ENCODE measurements around the gene NOS1AP. TPM values are rescaled to one million over a fixed set of nuclear protein-coding genes. Genes with fewer than 3 reads are reported as not detected.
A peak's percentile ranks its signal among the peaks of the same experiment; 100 is the strongest.
"Not testable (repeated sequence)": the region's sequence is repeated elsewhere in the genome, so short reads cannot be mapped to it uniquely, and the experiment has no call there.

Gene NOS1AP
- total RNA-seq, 2 donors from 2014 or later, result 11.3 to 14.4 TPM

GRCh38 chr1:162053949-162054348 is 15.5 kb upstream of the NOS1AP start:
- DNase-seq, ATAC-seq: not testable (repeated sequence)
- intact Hi-C loops (cut with DNase I, micrococcal nuclease), result loop anchor here in 1 of 2 donors (10.0 kb wide), 1 partner anchor 341 kb away; no protein-coding TSS in a partner anchor

GRCh38 chr1:162055062-162055461 is 14.4 kb upstream of the NOS1AP start:
- no peak for DNase-seq
- intact Hi-C loops (cut with DNase I, micrococcal nuclease), result loop anchor here (5.0 to 10.0 kb wide), 2 partner anchors 337 to 340 kb away; no protein-coding TSS in a partner anchor
- no peak for ATAC-seq

- intact Hi-C loops (cut with DNase I, micrococcal nuclease), result loop anchor here (5.0 to 10.0 kb wide), 2 partner anchors 336 to 339 kb away; no protein-coding TSS in a partner anchor
- DNase-seq, result peak; percentile 48 to 67
- peak; percentile 99 for ATAC-seq
Observed at GRCh38 chr1:162056043-162056442, 13.4 kb upstream of the NOS1AP start.

GRCh38 chr1:162056579-162056978 is 12.9 kb upstream of the NOS1AP start:
- intact Hi-C loops (cut with DNase I, micrococcal nuclease), result loop anchor here (5.0 to 10.0 kb wide), 2 partner anchors 336 to 338 kb away; no protein-coding TSS in a partner anchor
- ATAC-seq (no peak), DNase-seq (no peak)

GRCh38 chr1:162059721-162060120 is 9.8 kb upstream of the NOS1AP start:
- DNase-seq (no peak), ATAC-seq (no peak)
- intact Hi-C loops (cut with DNase I, micrococcal nuclease), result loop anchor here (5.0 to 10.0 kb wide), 2 partner anchors 333 to 335 kb away; no protein-coding TSS in a partner anchor

- DNase-seq (no peak), ATAC-seq (no peak)
- intact Hi-C loops (cut with DNase I, micrococcal nuclease), result no loop called here
Observed at GRCh38 chr1:162060314-162060713, 9.2 kb upstream of the NOS1AP start.

GRCh38 chr1:162062542-162063015 is 6.9 kb upstream of the NOS1AP start:
- ATAC-seq (no peak), DNase-seq (no peak)
- intact Hi-C loops (cut with DNase I, micrococcal nuclease), result no loop called here

GRCh38 chr1:162065016-162065415 is 4.5 kb upstream of the NOS1AP start:
- DNase-seq (no peak), ATAC-seq (peak; percentile 27)
- intact Hi-C loops (cut with DNase I, micrococcal nuclease), result no loop called here

- intact Hi-C loops (cut with DNase I, micrococcal nuclease); DNase-seq; ATAC-seq: not testable (repeated sequence)
Observed at GRCh38 chr1:162066836-162067235, 2.7 kb upstream of the NOS1AP start.

- intact Hi-C loops (cut with DNase I, micrococcal nuclease), result no loop called here
- no peak for ATAC-seq
Observed at GRCh38 chr1:162067466-162067865, 2.0 kb upstream of the NOS1AP start.

GRCh38 chr1:162068301-162068700 is 1.2 kb upstream of the NOS1AP start:
- DNase-seq, result no peak
- ATAC-seq, result no peak
- intact Hi-C loops (cut with DNase I, micrococcal nuclease), result no loop called here

More at GRCh38 chr1:162067466-162067865, 2.0 kb upstream of the NOS1AP start:
- no peak for DNase-seq

- ATAC-seq, result peak; percentile 63
- peak; percentile 68 to 69 for DNase-seq
- intact Hi-C loops (cut with DNase I, micrococcal nuclease), result no loop called here
Observed at GRCh38 chr1:162070094-162070748, 730 bp downstream of the NOS1AP start.

GRCh38 chr1:162070825-162071224 is 1.3 kb downstream of the NOS1AP start:
- intact Hi-C loops (cut with DNase I, micrococcal nuclease), result no loop called here
- DNase-seq, result peak; percentile 33
- no peak for ATAC-seq

- no peak for DNase-seq
- no peak for ATAC-seq
- intact Hi-C loops (cut with DNase I, micrococcal nuclease), result no loop called here
Observed at GRCh38 chr1:162072740-162073139, 3.2 kb downstream of the NOS1AP start.

GRCh38 chr1:162074276-162075005 is 5.0 kb downstream of the NOS1AP start:
- DNase-seq (no peak), ATAC-seq (peak; percentile 15)
- intact Hi-C loops (cut with DNase I, micrococcal nuclease), result no loop called here

- DNase-seq (no peak), ATAC-seq (peak; percentile 40)
- intact Hi-C loops (cut with DNase I, micrococcal nuclease), result no loop called here
Observed at GRCh38 chr1:162075862-162076261, 6.4 kb downstream of the NOS1AP start.

GRCh38 chr1:162077648-162078299 is 8.3 kb downstream of the NOS1AP start:
- intact Hi-C loops (cut with DNase I, micrococcal nuclease), result no loop called here
- ATAC-seq, result peak; percentile 21
- no peak for DNase-seq

- intact Hi-C loops (cut with DNase I, micrococcal nuclease), result no loop called here
- ATAC-seq (no peak), DNase-seq (no peak)
Observed at GRCh38 chr1:162079030-162079429, 9.5 kb downstream of the NOS1AP start.

GRCh38 chr1:162080472-162081015 is 11.1 kb downstream of the NOS1AP start:
- ATAC-seq, result no peak
- intact Hi-C loops (cut with DNase I, micrococcal nuclease), result no loop called here
- no peak for DNase-seq

Data from left colon (tissue), 2 donors.